HCT116 (cell line): ENCODE results near the gene MACIR. TPM values are rescaled to one million over a fixed set of nuclear protein-coding genes. Genes with fewer than 3 reads are reported as not detected.

Experiments used
- ATAC-seq: fragments of 200-7000 bp; cut with Tn5 transposase; 2 replicates; pipeline ENCODE4 v1.9.1; 2020; ENCODE audit warnings: mild to moderate bottlenecking, moderate library complexity
- BruUV-seq: library from RNA; stranded (reverse); fragments of 400-500 nt; replicated peaks from 2 replicates; lab custom pipeline; 2021; lab: Mats Ljungman, UMichigan
- CTCF ChIA-PET: fragments of 300-600 bp; sonication (Branson Sonifier 250); formaldehyde crosslinking; loops from one replicate; lab custom pipeline; 2021; ENCODE audit warnings: antibody characterized with exemption; lab: Charles Lee
- POLR2A ChIA-PET: fragments of 300-600, 350-600 bp; sonication (Branson Sonifier 250); formaldehyde crosslinking; loops from one replicate; lab custom pipeline; 2021; ENCODE audit warnings: antibody characterized with exemption; lab: Charles Lee
- RAD21 ChIA-PET, 2 experiments: fragments of 300-600 bp; sonication (Branson Sonifier 250); formaldehyde crosslinking; loops; one replicate each; lab custom pipeline; 2023; ENCODE audit warnings: low total read pairs in 2 of 2; ENCODE audit not compliant: uncharacterized antibody in 2 of 2, unreplicated experiment in 2 of 2, low non-redundant PET in 1 of 2; lab: Charles Lee
- DNase-seq: peaks from one replicate; pipeline ENCODE4 v3.0.0-alpha.2; 2010; ENCODE audit warnings: low read depth, low spot score
- H2AFZ ChIP-seq: fragments of 200-600 bp; shearing (Covaris generic), sonication (generic); 2 replicates; pipeline ENCODE4 v1.6.1; 2017; ENCODE audit warnings: low read depth, mixed run types, mixed read lengths, antibody characterized with exemption, low read length; ENCODE audit not compliant: poor library complexity, severe bottlenecking
- H3K27ac ChIP-seq: 2 replicates; pipeline ENCODE4 v1.5.1; 2012; ENCODE audit warnings: low read depth, low read length
- H3K27me3 ChIP-seq: fragments of 200-600 bp; sonication (generic); 2 replicates; pipeline ENCODE4 v1.6.1; 2016; ENCODE audit warnings: mixed run types, low read length, mixed read lengths; ENCODE audit not compliant: insufficient read depth
- H3K36me3 ChIP-seq, 2 experiments: fragments of 200-500 bp in 1 of 2; fragments of 200-600 bp in 1 of 2; sonication (Bioruptor generic) in 1 of 2; sonication (generic) in 1 of 2; 2 replicates each; pipeline versions ENCODE4 v1.5.1 to v1.6.1; 2014 to 2016; ENCODE audit warnings: low read length in 2 of 2, inconsistent platforms in 1 of 2, mixed read lengths in 1 of 2, mixed run types in 1 of 2; ENCODE audit not compliant: insufficient read depth in 2 of 2, control insufficient read depth in 1 of 2
- H3K4me1 ChIP-seq, 2 experiments: fragments of 200-600 bp in 1 of 2; sonication (generic) in 1 of 2; 2 replicates each; pipeline versions ENCODE4 v1.5.1 to v1.6.1; 2012 to 2017; ENCODE audit warnings: low read length in 2 of 2, inconsistent platforms in 1 of 2, mild to moderate bottlenecking in 1 of 2, mixed read lengths in 1 of 2, mixed run types in 1 of 2, moderate library complexity in 1 of 2; ENCODE audit not compliant: insufficient read depth in 2 of 2, control insufficient read depth in 1 of 2
- H3K4me2 ChIP-seq: fragments of 200-600 bp; sonication (generic); 2 replicates; pipeline ENCODE4 v1.6.1; 2017; ENCODE audit warnings: mixed run types, low read length, mixed read lengths
- H3K4me3 ChIP-seq, 2 experiments: fragments of 200-600 bp in 1 of 2; sonication (generic) in 1 of 2; replicated peaks in 1 of 2; 2 replicates each; pipeline ENCODE4 v1.5.1; 2011 to 2016; ENCODE audit warnings: low read length in 2 of 2, control low read depth in 1 of 2, low read depth in 1 of 2, mild to moderate bottlenecking in 1 of 2, mixed read lengths in 1 of 2, mixed run types in 1 of 2
- H3K79me2 ChIP-seq: fragments of 200-600 bp; sonication (generic); 2 replicates; pipeline ENCODE4 v1.6.1; 2017; ENCODE audit warnings: mild to moderate bottlenecking, mixed run types, low read length, moderate library complexity, mixed read lengths; ENCODE audit not compliant: insufficient read depth
- H3K9ac ChIP-seq: fragments of 200-600 bp; sonication (generic); 2 replicates; pipeline ENCODE4 v1.6.1; 2016; ENCODE audit warnings: low read length, mixed read lengths
- H3K9me2 ChIP-seq: fragments of 200-600 bp; sonication (generic), shearing (Covaris generic); 2 replicates; pipeline ENCODE4 v1.6.1; 2017; ENCODE audit warnings: mixed run types, mild to moderate bottlenecking, moderate library complexity; ENCODE audit not compliant: insufficient read depth
- H3K9me3 ChIP-seq, 2 experiments: fragments of 200-500 bp in 1 of 2; fragments of 200-600 bp in 1 of 2; sonication (Bioruptor generic) in 1 of 2; sonication (generic) in 1 of 2; 2 replicates each; pipeline ENCODE4 v1.6.1; 2014 to 2017; ENCODE audit warnings: low read length in 2 of 2, mixed read lengths in 2 of 2, inconsistent platforms in 1 of 2, low read depth in 1 of 2, mild to moderate bottlenecking in 1 of 2, mixed run types in 1 of 2, moderate library complexity in 1 of 2; ENCODE audit not compliant: control insufficient read depth in 1 of 2, insufficient read depth in 1 of 2
- H4K20me1 ChIP-seq: fragments of 200-600 bp; sonication (generic), shearing (Covaris generic); 2 replicates; pipeline ENCODE4 v1.6.1; 2017; ENCODE audit warnings: mixed run types, mild to moderate bottlenecking, moderate library complexity; ENCODE audit not compliant: insufficient read depth
- CEBPB ChIP-seq: IDR thresholded peaks from 2 replicates; pipeline ENCODE4 v1.6.1; 2012; ENCODE audit warnings: low read depth
- CTCF ChIP-seq, 3 experiments: fragments of 200-600 bp in 1 of 3; sonication (generic) in 1 of 3; IDR thresholded peaks in 2 of 3; conservative IDR thresholded peaks in 1 of 3; 2 replicates each; pipeline ENCODE4 v1.5.1; 2012 to 2017; ENCODE audit warnings: low read depth in 2 of 3, low read length in 2 of 3, antibody characterized with exemption in 1 of 3, borderline replicate concordance in 1 of 3, control low read depth in 1 of 3, mild to moderate bottlenecking in 1 of 3, mixed read lengths in 1 of 3, mixed run types in 1 of 3, moderate library complexity in 1 of 3; ENCODE audit not compliant: insufficient read depth in 1 of 3
- EGR1 ChIP-seq: IDR thresholded peaks from 2 replicates; pipeline ENCODE4 v1.6.1; 2012; ENCODE audit warnings: low read depth
- ELF1 ChIP-seq: IDR thresholded peaks from 2 replicates; pipeline ENCODE4 v1.6.1; 2012; ENCODE audit warnings: low read depth, borderline replicate concordance
- JUND ChIP-seq: IDR thresholded peaks from 2 replicates; pipeline ENCODE4 v1.6.1; 2012
- POLR2AphosphoS5 ChIP-seq: IDR thresholded peaks from 2 replicates; pipeline ENCODE4 v1.6.1; 2011; ENCODE audit warnings: mild to moderate bottlenecking, low read depth, low read length, moderate library complexity
- RAD21 ChIP-seq: IDR thresholded peaks from 2 replicates; pipeline ENCODE4 v1.6.1; 2012; ENCODE audit warnings: low read depth, mild to moderate bottlenecking
- ZBTB33 ChIP-seq: IDR thresholded peaks from 2 replicates; pipeline ENCODE4 v1.6.1; 2011; ENCODE audit warnings: mild to moderate bottlenecking, low read length, moderate library complexity; ENCODE audit not compliant: insufficient replicate concordance; ENCODE audit errors: extremely low read depth
- ZFX ChIP-seq: fragments of 450-650 bp; IDR thresholded peaks from 2 replicates; pipeline ENCODE4 v1.6.1; 2017
- intact Hi-C: fragments of 100-400 bp; cut with micrococcal nuclease; formaldehyde crosslinking; loops from 2 replicates; pipeline ENCODE4 v1.10.0; 2022
- total RNA-seq: library from RNA; stranded (reverse); gene quantifications from one replicate; pipeline ENCODE4 v1.2.1, GENCODE V29; 2021; ENCODE audit not compliant: unreplicated experiment

MACIR gene
- total RNA-seq, 1 experiment from 2014 or later, result 10.4 TPM

GRCh38 chr5:103255691-103256090 is 2.9 kb upstream of the MACIR start:
- H4K20me1 ChIP-seq, result no peaks in the 10 kb centered on the region
- no peak overlapping the region for H2AFZ ChIP-seq
- ChIA-PET RAD21 (no interaction called here), POLR2A (no interaction called here), CTCF (interaction anchor here (3.8 kb wide), 1 partner anchor 31 kb away, joined by 18 read pairs; no protein-coding TSS in a partner anchor)
- H3K4me2 ChIP-seq, result no peak overlapping the region
- peaks cover 15% of the 10 kb centered on the region for H3K79me2 ChIP-seq
- H3K9me3 ChIP-seq, result no peaks in the 10 kb centered on the region
- BruUV-seq, result no TSS peak
- H3K27me3 ChIP-seq, result no peaks in the 10 kb centered on the region
- no peak for ATAC-seq
- no peaks in the 10 kb centered on the region for H3K9me2 ChIP-seq
- H3K4me1 ChIP-seq, result peaks cover 3 to 11% of the 10 kb centered on the region in 2 experiments
- no peak overlapping the region for H3K27ac ChIP-seq
- no peak for TF ChIP-seq POLR2AphosphoS5
- no peak for TF ChIP-seq CTCF (IDR thresholded peaks at IDR 0.05 in 2 of 3, conservative IDR thresholded peaks at IDR 0.05 in 1 of 3; ENCODE audit: borderline replicate concordance in 1 of 3, insufficient read depth in 1 of 3, low read depth in 2 of 3, low read length in 2 of 3)
- no peak for TF ChIP-seq CEBPB
- no peak for TF ChIP-seq JUND
- no peak for TF ChIP-seq EGR1
- TF ChIP-seq ZFX, result no peak
- TF ChIP-seq, all 23 proteins: peak for 0
- intact Hi-C loops, result no loop called here
- DNase-seq, result no peak
- Histone ChIP-seq H3K9ac (no peak overlapping the region), H3K4me3 (no peak overlapping the region), H3K36me3 (no peaks in the 10 kb centered on the region)

- H3K36me3 ChIP-seq, result no peaks in the 10 kb centered on the region
- H2AFZ ChIP-seq, result no peak overlapping the region
- no TSS peak for BruUV-seq
- no peak overlapping the region for H3K9ac ChIP-seq
- POLR2A ChIA-PET, result no interaction called here
- DNase-seq (no peak), ATAC-seq (no peak)
- H3K4me3 ChIP-seq, result no peak overlapping the region
- no peaks in the 10 kb centered on the region for H4K20me1 ChIP-seq
- peaks cover 20% of the 10 kb centered on the region for H3K79me2 ChIP-seq
- H3K9me2 ChIP-seq, result no peaks in the 10 kb centered on the region
- peaks cover 3 to 16% of the 10 kb centered on the region in 2 experiments for H3K4me1 ChIP-seq
- H3K27me3 ChIP-seq, result no peaks in the 10 kb centered on the region
- TF ChIP-seq CTCF (IDR thresholded peaks at IDR 0.05 in 2 of 3, conservative IDR thresholded peaks at IDR 0.05 in 1 of 3; ENCODE audit: borderline replicate concordance in 1 of 3, insufficient read depth in 1 of 3, low read depth in 2 of 3, low read length in 2 of 3), result peak in 2 of 3 experiments; percentile 31 to 44; a peak in 3 of 6 replicates
- no peak for TF ChIP-seq ELF1
- TF ChIP-seq RAD21, result peak; percentile 38
- no peak for TF ChIP-seq ZBTB33
- H3K9me3 ChIP-seq, result no peaks in the 10 kb centered on the region
- CTCF ChIA-PET, result interaction anchor here (3.8 kb wide), 1 partner anchor 31 kb away, joined by 18 read pairs; no protein-coding TSS in a partner anchor
- intact Hi-C loops, result no loop called here
- no peak overlapping the region for H3K4me2 ChIP-seq
- RAD21 ChIA-PET, result no interaction called here
- no peak overlapping the region for H3K27ac ChIP-seq
Measured at GRCh38 chr5:103256178-103256577, 2.4 kb upstream of the MACIR start.
